HG02678 (cell line): ENCODE results near the gene KRTAP12-2.
"Not testable (repeated sequence)": the region's sequence is repeated elsewhere in the genome, so short reads cannot be mapped to it uniquely, and the experiment has no call there.

Experiments used
- ATAC-seq: cut with Tn5 transposase; IDR thresholded peaks from one replicate; pipeline ENCODE4 v1.9.1; 2021; ENCODE audit warnings: mild to moderate bottlenecking, moderate library complexity; ENCODE audit not compliant: unreplicated experiment

KRTAP12-2 gene

DNA sequence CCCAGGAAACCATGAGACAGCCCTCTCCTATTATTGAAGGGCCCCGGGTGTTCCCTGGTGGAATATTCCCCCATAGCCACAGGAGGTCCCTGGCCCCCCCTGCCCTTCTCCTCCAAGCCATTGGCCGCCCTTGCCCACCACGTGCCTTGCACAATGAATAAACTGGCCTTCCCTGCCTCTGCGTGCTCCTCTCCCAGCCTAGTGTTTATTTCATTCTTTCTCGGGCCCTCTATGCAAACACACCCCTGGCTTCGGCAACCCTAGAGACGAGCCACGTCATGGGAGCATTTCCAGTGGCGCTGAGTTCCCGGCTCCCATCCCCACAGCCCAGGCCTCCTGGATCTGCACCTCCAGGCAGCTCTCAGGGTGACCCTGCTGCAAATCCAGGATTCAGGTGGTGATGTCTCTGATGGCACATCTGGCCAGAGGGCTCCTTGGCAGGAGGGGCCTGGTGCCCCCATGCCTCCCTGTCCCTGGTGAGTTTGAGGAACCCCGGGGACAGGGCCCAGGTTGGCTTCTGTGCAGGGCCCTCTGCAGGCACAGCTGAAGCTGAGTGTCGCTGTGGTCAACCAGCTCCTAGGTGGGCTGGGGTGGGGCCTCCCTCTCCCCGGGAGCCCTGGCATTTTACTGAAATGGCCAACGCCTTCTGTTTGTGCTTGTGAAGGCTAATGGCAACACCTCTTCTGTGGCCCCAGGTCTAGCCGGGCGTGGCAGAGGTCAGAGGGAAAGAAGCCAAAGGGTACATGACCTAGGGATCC, 36.4 kb upstream of the KRTAP12-2 start:
- no peak for ATAC-seq

DNA sequence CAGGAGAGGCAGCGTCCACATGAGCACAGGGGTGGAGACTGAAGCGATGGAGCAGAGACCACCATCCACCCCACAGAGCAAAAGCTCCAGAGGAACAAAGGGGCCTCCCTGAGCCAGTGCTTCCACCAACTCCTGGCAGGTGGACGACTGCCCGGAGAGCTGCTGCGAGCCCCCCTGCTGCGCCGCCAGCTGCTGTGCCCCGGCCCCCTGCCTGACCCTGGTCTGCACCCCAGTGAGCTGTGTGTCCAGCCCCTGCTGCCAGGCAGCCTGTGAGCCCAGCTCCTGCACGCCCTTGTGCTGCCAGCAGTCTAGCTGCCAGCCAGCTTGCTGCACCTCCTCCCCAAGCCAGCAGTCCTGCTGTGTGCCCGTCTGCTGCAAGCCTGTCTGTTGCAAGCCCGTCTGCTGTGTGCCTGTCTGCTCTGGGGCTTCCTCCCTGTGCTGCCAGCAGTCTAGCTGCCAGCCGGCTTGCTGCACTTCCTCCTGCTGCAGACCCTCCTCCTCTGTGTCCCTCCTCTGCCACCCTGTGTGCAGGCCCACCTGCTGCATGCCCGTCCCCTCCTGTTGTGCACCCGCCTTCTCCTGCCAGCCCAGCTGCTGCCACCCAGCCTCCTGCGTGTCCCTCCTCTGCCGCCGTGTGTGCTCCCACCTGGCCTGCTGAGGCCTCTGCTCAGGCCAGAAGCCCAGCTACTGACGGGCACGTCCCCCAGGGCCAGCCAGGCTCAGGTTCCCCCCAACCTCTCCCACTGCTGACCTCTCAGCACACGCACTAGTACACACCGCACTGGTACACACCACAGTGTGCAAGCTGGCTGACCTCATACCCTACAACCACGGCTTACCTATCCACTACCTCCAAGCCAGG, 35.6 kb upstream of the KRTAP12-2 start:
- no peak for ATAC-seq

DNA sequence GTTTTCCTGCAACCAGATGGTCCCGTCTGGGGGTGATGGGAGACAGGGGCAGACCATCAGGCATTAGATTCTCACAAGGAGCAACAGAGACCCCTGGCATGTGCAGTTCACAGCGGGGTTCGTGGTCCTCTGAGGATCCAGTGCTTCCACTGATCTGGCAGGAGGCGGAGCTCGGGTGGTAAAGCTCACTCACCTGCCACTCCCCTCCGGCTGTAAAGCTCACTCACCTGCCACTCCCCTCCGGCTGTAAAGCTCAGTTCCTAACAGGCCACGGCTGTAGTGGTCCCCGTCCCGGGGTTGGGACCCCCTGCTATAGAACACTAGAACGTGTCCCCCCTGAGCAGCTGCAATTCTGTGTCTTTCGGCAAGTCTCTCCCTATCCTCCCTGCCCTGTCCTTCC, 34.8 kb upstream of the KRTAP12-2 start:
- no peak for ATAC-seq

DNA sequence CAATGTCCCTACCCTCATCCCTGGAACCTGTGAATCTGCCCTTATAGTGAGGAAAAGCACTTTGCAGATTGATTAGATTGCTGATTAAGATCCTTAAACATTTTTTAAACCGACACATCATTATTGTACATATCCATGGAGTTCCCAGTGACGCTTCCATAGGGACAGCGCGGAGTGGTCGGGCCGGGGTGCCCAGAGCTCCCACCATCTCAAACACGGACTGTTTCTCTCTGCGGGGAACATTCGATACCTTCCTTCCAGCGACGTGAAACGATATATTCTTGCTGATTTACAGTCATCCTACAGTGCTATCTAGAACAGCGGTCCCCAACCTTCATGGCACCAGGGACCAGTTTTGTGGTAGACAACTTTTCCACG, 34.3 kb upstream of the KRTAP12-2 start:
- ATAC-seq, result no peak

DNA sequence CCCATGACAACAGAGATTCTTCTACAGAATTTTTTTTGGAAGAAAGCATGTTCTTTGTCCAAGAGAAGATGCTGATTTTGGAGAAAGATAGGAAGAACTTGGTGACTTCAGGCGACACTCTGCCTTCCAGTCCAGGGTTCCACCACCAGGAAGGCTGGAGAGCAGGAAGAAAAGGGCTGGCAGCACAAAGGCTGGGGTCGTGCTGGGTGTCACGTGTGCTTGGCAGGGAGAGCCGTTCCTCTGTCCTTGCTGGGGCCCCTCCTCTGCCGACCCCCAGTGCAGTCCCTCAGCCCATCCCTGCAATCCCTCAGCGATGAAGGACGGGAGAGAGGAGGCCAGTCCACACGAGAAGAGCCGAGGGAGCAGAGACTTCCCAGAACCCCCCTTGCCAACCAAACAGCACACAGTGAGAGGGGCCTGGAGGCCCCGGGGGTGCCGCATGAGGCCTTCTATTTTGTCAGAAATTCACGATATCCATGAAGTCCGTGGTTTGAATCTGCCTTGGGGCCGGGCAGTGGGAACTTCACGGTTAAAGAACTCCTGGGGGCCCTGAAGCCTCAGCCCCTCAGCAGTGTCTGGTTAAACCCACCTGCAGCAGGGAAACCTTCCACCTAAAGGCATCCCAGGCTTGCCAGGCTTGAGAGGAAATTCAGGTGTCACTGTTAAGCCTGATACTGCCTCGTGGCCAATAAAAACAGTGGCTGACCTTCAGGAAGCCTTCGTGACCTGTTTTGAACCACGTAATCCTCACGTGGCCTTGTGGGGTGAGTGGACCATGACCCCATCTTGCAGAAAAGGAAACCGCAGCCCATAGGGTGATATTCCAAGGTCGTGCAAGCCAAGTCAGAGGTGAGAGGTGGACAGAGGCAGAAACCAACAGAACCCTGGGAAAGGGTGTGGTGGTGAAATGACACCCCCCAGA, 33.6 kb upstream of the KRTAP12-2 start:
- ATAC-seq, result no peak

DNA sequence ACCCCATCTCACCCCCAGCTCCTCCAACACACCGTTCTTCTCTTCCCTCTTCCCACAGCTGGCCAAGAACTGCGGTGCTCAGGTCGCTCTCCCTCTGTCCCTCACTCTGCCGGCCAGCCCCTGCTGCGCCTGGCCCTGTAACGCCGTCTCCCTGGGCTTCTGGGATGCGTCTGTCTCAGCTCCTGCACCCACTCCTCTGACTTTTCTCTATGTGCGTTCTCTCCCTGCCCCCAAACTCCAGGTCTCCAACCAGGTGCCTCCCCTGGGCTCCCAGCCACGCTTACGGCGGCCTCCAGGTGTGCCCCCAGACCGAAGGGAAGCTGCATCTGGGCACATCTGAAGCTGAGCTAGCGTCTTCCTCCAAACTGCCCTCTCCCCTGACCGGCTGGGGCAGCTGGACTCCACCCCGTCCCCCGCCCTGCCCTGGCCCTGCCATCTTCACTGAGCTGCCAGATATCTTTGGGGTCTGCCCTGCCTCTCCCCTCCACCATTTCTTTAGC, 32.8 kb upstream of the KRTAP12-2 start:
- no peak for ATAC-seq

DNA sequence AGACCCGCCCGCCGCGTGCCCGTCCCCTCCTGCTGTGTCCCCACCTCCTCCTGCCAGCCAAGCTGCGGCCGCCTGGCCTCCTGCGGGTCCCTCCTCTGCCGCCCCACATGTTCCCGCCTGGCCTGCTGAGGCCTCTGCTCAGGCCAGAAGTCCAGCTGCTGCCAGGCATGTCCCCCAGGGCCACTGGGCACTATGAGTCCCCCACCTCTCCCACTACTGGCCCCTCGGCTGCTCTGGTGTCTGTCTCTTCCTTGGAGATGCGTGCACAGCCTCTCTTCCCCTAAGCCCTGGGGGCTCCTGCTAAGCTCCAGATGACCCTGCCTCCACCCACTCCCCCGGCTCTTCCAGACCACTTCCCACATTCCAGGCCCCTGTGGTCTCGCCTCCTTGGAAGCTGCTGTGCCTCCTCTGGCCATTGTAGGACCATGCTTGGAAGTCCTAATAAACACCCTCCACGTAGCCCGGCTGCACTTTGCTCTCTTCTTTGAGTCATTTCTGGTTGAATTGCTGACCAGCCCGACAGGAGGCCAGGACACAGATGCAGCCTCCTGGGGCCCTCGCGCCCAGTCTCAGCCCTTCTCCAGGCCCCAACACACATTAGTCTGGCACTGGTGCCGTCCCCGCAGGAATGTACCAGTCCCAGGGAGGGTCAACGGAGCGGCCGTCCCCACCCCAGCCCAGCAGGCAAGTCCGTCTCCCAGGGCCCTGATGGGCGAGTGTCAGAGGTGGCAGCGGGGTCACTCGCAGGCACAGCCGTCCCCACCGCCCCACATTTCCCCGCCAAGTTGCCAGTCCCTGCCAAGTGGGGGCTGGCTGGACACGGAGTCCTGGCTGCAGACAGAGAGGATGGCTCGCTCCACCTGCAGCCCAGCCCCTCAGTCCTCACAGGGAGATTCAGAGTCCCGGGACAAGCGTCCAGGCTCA, 31.3 kb upstream of the KRTAP12-2 start:
- no peak for ATAC-seq

DNA sequence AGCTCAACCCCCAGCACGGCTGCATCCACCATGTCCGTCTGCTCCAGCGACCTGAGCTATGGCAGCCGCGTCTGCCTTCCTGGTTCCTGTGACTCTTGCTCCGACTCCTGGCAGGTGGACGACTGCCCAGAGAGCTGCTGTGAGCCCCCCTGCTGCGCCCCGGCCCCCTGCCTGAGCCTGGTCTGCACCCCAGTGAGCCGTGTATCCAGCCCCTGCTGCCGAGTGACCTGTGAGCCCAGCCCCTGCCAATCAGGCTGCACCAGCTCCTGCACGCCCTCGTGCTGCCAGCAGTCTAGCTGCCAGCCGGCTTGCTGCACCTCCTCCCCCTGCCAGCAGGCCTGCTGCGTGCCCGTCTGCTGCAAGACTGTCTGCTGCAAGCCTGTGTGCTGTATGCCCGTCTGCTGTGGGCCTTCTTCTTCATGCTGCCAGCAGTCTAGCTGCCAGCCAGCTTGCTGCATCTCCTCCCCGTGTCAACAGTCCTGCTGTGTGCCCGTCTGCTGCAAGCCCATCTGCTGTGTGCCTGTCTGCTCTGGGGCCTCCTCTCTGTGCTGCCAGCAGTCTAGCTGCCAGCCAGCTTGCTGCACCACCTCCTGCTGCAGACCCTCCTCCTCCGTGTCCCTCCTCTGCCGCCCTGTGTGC, 30.6 kb upstream of the KRTAP12-2 start, which contains the start of gene KRTAP10-12:
Gene KRTAP10-12 (plus strand): TSS at position 1 of the 639 bp plus-strand sequence. CDS start 30 bp downstream, at position 31.
- not testable (repeated sequence) for ATAC-seq

DNA sequence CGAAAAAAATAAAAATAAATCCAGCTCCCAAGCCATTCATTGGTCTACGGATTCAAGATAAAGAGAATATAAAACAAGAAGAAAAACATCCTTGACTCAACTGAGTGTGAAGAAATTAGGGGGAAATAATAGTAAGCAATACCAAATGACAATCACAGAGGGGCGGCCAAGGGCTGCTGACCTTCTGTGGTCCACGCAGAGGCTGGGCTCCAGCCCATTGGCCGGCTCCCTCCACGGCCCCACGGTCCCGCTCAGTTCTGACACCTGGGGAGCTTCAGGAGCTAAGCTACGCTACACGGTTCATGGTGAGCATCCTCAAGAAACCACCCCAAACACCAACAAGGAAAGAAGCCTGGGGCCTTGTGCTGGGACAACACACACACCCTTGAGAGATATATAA, 29.8 kb upstream of the KRTAP12-2 start:
- no peak for ATAC-seq

DNA sequence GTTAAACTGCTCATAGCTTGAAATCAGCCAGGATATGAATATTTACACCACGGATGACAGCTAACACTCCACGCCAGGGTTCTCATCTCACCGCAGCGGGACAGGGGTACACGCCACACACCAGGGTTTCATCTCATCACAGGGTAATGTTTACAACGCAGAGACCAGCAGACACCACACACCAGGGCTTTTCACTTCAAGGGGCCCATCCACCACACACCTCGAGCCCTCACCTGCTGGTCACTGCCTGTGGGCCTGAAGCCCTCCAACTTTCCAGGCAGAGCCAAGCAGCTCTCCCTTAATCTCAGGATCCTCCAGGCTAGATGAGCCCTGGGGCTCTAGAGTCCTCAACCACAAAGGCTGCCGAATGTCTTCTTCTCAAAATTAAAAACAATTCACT, 28.9 kb upstream of the KRTAP12-2 start:
- no peak for ATAC-seq

DNA sequence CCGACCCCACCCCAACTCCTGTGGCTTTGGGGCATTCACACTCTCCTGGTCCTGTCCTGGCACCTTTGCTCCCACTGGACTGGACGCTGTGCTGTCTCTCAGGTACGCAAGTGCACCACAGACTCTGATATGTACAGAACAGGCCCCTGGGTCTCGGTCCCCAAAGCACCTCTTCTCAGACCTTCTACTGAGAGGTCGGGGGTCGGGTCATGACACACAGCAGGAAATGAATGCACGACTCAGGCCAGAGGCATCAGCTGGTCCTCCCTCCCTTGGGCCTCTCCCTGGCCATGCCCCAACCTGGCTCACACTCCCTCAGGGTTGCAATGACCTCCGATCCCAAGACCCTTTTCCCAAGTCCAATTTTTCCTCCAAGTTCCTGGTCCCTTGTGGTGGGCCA, 28.5 kb upstream of the KRTAP12-2 start:
- ATAC-seq, result no peak

DNA sequence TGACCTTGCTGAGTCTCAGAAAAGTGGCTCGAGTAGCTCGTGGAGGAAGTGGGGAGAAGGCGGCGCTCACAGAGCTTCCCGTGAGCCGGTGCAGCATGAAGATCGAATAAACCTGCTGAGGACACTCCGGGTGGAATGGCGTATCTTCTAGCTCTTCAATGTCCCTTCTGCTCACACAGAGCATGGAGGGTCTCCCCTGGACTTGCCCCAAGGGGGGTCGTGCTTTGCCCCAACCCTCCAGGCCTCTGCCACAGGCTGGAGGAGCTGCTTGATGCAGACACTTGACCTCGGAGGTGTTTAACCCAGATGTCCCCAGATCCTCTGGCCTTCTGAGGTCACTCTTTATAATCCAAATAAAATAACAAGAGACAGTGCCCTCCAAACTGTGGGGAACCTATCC, 28.0 kb upstream of the KRTAP12-2 start:
- ATAC-seq, result no peak

DNA sequence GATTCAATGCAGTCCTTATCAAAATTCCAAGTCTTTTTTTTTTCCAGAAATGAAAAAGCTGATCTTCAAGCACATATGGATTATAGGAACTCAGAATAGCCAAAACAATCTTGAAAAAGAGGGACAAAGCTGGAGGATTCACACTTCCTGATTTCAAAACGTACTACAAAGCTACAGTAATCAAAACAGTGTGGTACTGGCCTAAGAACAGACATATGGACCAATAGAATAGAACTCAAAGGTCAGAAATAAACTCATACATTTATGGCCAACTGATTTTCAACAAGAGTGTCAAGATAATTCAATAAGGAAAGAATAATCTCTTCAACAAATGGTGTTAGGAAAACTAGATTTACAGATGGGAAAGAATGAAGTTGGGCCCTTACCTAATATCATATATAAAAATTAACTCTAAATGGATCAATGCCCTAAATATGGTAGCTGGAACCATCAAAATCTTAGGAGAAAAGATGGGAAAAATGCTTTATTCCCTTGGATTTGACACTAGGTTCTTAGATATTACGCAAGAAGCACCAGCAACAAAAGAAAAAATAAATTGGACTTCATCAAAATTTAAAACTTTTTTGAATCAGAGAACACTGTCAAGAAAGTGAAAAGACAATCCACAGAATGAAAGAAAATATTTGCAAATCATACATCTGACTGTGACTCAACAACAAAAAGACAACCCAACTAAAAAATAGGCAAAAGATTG, 26.2 kb upstream of the KRTAP12-2 start:
- no peak for ATAC-seq

DNA sequence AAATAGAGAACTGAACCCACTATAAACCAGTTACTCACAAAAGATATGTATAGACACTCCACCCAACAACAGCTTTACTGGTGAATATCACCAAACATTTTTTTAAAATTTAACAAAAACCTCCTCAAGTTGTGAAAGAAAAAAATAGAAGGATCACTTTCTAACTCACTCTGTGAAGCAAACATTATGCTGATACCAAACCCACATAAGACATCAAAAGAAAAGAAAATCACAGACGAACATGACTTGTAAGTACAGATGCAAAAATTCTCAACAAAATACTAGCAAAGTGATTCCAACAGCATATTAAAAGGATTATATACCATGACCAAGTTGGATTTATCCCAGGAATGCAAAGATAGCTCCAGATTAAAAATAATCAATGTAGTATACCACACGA, 25.0 kb upstream of the KRTAP12-2 start:
- no peak for ATAC-seq

DNA sequence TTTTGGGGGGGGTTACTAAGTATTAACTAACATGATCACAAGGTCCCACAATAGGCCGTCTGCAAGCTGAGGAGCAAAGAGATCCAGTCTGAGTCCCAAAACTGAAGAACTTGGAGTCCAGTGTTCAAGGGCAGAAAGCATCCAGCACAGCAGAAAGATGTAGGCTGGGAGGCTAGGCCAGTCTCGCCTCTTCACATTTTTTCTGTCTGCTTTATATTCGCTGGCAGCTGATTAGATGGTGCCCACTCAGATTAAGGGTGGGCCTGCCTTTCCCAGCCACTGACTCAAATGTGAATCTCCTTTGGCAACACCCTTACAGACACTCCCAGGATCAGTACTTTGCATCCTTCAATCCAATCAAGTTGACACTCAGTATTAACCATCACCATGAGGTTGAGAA, 23.0 kb upstream of the KRTAP12-2 start:
- not testable (repeated sequence) for ATAC-seq

DNA sequence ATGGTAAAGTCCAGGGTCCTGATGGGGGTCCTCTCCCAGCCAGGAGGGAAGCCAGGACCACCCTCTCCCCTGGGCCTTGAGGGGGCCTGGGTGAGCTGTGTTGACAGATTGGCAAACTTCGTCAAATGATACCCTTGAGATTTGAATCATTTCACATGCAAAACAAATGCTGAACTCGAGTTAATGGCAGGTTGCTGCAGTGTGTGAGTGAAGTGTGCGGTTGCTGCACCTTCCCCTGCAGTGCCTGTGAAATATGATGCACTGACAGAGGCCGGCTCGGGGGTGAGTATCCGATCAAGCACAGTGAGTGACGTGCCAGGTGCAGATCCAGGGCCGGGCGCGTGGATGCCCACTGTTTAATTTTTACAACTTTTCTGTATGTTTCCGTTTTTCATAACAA, 20.9 kb upstream of the KRTAP12-2 start:
- ATAC-seq, result no peak

DNA sequence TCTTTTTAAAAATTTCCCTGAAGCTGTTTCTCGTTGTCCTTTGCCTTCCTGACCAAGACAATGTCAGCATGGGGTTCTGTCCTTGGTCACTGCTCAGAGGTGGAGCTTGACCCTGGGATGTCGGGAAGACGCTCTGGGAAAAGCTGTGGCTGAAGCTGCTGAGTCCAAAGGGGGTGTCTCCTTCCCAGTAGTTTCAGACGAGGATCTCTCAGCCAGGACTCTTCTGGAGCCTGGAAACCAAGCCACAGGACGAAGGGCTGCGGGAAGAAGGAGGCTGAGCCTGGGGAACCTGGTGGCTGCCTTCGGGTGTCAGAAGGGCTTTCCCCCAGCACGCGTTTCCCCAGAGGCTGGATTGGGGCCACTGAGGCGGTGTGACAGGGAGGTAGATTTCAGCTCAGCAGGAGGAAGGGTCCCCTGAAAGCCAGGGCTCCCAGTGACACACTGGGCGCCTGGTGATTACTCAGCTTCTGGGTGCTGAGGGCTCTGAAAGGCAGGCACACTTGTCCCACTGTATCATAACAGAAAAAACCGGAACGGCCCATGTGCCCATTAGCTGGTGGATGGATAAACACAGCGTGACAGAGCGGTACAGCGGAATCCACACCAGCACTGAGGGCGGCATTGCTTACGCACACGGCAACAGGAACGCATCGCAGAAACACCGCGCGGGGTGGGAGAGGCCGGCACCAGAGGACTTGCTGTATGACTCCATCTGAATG, 20.3 kb upstream of the KRTAP12-2 start:
- no peak for ATAC-seq
